Ascending aorta (tissue), 2 donors: Measurements from ENCODE around the gene BABAM2. TPM values are rescaled to one million over a fixed set of nuclear protein-coding genes. Genes with fewer than 3 reads are reported as not detected.

ENCODE experiments used
- DNase-seq, 2 donors: peaks; one replicate each; pipeline ENCODE4 v3.0.0-alpha.2; 2019; ENCODE audit warnings: low spot score in 2 of 2
- H3K27ac ChIP-seq, 2 donors: fragments of 200-600 bp; sonication (generic); one replicate each; pipeline ENCODE4 v1.5.1; 2016 to 2017; ENCODE audit warnings: mild to moderate bottlenecking in 1 of 2
- H3K27me3 ChIP-seq: fragments of 200-600 bp; sonication (generic); one replicate; pipeline ENCODE4 v1.5.1; 2017
- H3K36me3 ChIP-seq, 2 donors: fragments of 200-600 bp; sonication (generic); one replicate each; pipeline ENCODE4 v1.5.1; 2016
- H3K4me1 ChIP-seq, 2 donors: fragments of 200-600 bp; sonication (generic); one replicate each; pipeline ENCODE4 v1.5.1; 2016 to 2017; ENCODE audit warnings: mild to moderate bottlenecking in 1 of 2
- H3K4me3 ChIP-seq, 2 donors: fragments of 200-600 bp; sonication (generic); one replicate each; pipeline ENCODE4 v1.5.1; 2016 to 2017; ENCODE audit warnings: mild to moderate bottlenecking in 1 of 2
- H3K9me3 ChIP-seq, 2 donors: fragments of 200-600 bp; sonication (generic); one replicate each; pipeline ENCODE4 v1.5.1; 2016
- CTCF ChIP-seq, 3 experiments: fragments of 200-600 bp in 2 of 3; fragments of 450-650 bp in 1 of 3; sonication (generic) in 2 of 3; IDR thresholded peaks; one replicate each; pipeline ENCODE4 v1.5.1; 2016 to 2019; ENCODE audit warnings: antibody characterized with exemption in 3 of 3, mild to moderate bottlenecking in 1 of 3, moderate library complexity in 1 of 3
- intact Hi-C: fragments of 100-400 bp; cut with DNase I; formaldehyde crosslinking; loops from one replicate; pipeline ENCODE4 v1.15.1; 2023
- total RNA-seq: library from RNA; depleted of rRNA; stranded (reverse); fragments of >200 nt; gene quantifications from one replicate; pipeline ENCODE4 v1.1.0, GENCODE V29; 2016

BABAM2 gene
- total RNA-seq, 1 donor from 2014 or later = 19.6 TPM

GRCh38 chr2:27955384-27956161 lies 65.0 kb downstream of the BABAM2 start:
- TF ChIP-seq CTCF (IDR thresholded peaks at IDR 0.05) = no peak
- H3K4me1 ChIP-seq = peaks cover 19 to 41% of the 10 kb centered on the region in 2 donors

GRCh38 chr2:27956888-27957287 lies 66.4 kb downstream of the BABAM2 start:
- Histone ChIP-seq H3K27me3 (no peaks in the 10 kb centered on the region), H3K4me1 (peaks cover 19 to 43% of the 10 kb centered on the region in 2 donors), H3K9me3 (peaks cover 0 to 2% of the 10 kb centered on the region in 2 donors), H3K36me3 (no peaks in the 10 kb centered on the region), H3K27ac (peak overlapping the region in 1 of 2 donors; percentile 71), H3K4me3 (no peak overlapping the region)
- TF ChIP-seq CTCF (IDR thresholded peaks at IDR 0.05) = no peak
- DNase-seq = no peak
- intact Hi-C loops = loop anchor here (5.0 kb wide), 1 partner anchor 145 kb away; no protein-coding TSS in a partner anchor

More at GRCh38 chr2:27955384-27956161, 65.0 kb downstream of the BABAM2 start:
- peaks cover 0 to 5% of the 10 kb centered on the region in 2 donors for H3K9me3 ChIP-seq
- intact Hi-C loops = loop anchor here (2.0 to 5.0 kb wide), 2 partner anchors 65 to 147 kb away; partner anchors contain the start of genes BABAM2 and RBKS
- no peak for DNase-seq
- H3K27ac ChIP-seq = peak overlapping the region; percentile 71 to 77
- no peak overlapping the region for H3K4me3 ChIP-seq
- H3K27me3 ChIP-seq = no peaks in the 10 kb centered on the region
- no peaks in the 10 kb centered on the region for H3K36me3 ChIP-seq

GRCh38 chr2:27958711-27959378 lies 68.3 kb downstream of the BABAM2 start:
- Histone ChIP-seq H3K27ac (no peak overlapping the region), H3K27me3 (no peaks in the 10 kb centered on the region), H3K4me3 (no peak overlapping the region), H3K4me1 (peaks cover 18 to 39% of the 10 kb centered on the region in 2 donors), H3K36me3 (no peaks in the 10 kb centered on the region), H3K9me3 (no peaks in the 10 kb centered on the region)
- DNase-seq = no peak
- intact Hi-C loops = loop anchor here (5.0 kb wide), 1 partner anchor 143 kb away; no protein-coding TSS in a partner anchor
- no peak for TF ChIP-seq CTCF (IDR thresholded peaks at IDR 0.05)

GRCh38 chr2:27959496-27959895 lies 69.0 kb downstream of the BABAM2 start:
- Histone ChIP-seq H3K4me3 (no peak overlapping the region), H3K9me3 (no peaks in the 10 kb centered on the region), H3K27me3 (no peaks in the 10 kb centered on the region), H3K36me3 (no peaks in the 10 kb centered on the region), H3K4me1 (peaks cover 12 to 32% of the 10 kb centered on the region in 2 donors), H3K27ac (no peak overlapping the region)
- intact Hi-C loops = loop anchor here (5.0 kb wide), 1 partner anchor 143 kb away; no protein-coding TSS in a partner anchor
- no peak for TF ChIP-seq CTCF (IDR thresholded peaks at IDR 0.05)
- no peak for DNase-seq

- no peak overlapping the region for H3K4me3 ChIP-seq
- peak overlapping the region in 1 of 2 donors; percentile 43 for H3K27ac ChIP-seq
- no peaks in the 10 kb centered on the region for H3K36me3 ChIP-seq
- TF ChIP-seq CTCF (IDR thresholded peaks at IDR 0.05) = no peak
- no peak for DNase-seq
- H3K4me1 ChIP-seq = peaks cover 4 to 24% of the 10 kb centered on the region in 2 donors
- intact Hi-C loops = no loop called here
- no peaks in the 10 kb centered on the region for H3K9me3 ChIP-seq
- no peaks in the 10 kb centered on the region for H3K27me3 ChIP-seq
These were observed 69.8 kb downstream of the BABAM2 start for GRCh38 chr2:27960237-27960912.
